ENCODE measurements around the gene CTNNBL1.

The CTNNBL1 gene

DNA sequence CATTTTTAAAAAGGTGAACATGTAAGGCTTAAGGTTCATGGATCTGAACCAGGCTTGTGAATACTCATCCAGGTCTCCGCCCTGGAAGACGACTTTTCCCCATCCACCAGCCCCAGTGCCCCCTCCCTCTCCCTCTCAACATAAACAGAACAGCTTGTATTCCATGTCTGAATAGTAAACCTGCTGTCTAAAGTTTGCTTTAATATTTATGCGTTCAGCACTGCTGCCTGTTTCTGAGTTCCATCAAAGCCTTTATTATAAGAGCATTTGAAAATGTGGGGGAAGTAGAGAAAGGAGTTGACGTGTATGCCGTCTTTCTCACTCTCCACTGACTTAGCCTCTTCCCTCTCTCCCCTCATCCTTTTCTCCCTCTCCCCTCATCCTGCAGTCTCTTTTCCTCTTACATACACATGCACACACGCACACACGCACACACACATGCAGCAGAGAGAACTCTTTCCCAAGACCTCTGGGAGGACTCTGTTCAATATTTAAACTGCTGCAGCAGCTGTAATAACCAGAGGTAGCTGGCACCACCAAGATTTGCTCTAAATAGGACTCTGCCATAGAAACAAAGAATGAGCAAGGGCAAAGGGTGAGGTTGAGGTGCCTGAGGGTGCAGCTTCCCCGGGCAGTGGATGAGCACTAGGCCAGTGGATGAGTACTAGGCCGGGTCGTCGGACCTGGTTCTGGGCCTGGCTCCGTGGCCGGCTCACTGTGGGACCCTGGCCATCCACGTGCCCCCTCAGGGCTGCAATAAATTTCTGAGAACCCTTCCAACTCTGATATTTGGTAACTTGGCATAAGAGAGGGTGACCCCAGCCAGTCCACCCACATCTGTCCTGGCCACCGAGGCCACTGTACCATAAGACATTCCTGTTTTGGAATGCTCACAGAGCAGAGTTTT lies 173.7 kb downstream of the CTNNBL1 start:
- H3K4me3 ChIP-seq (ENCODE audit: low read depth, low read length) = no peak overlapping the region
- TF ChIP-seq, protein P1, sequence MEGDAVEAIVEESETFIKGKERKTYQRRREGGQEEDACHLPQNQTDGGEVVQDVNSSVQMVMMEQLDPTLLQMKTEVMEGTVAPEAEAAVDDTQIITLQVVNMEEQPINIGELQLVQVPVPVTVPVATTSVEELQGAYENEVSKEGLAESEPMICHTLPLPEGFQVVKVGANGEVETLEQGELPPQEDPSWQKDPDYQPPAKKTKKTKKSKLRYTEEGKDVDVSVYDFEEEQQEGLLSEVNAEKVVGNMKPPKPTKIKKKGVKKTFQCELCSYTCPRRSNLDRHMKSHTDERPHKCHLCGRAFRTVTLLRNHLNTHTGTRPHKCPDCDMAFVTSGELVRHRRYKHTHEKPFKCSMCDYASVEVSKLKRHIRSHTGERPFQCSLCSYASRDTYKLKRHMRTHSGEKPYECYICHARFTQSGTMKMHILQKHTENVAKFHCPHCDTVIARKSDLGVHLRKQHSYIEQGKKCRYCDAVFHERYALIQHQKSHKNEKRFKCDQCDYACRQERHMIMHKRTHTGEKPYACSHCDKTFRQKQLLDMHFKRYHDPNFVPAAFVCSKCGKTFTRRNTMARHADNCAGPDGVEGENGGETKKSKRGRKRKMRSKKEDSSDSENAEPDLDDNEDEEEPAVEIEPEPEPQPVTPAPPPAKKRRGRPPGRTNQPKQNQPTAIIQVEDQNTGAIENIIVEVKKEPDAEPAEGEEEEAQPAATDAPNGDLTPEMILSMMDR (IDR thresholded peaks at IDR 0.05; ENCODE audit: low read depth, low read length) = no peak

- TF ChIP-seq, protein P1 (IDR thresholded peaks at IDR 0.05; ENCODE audit: low read depth, low read length) = no peak
- H3K4me3 ChIP-seq (ENCODE audit: low read depth, low read length) = no peak overlapping the region
Measured at GRCh38 chr20:37868851-37869333, 175.1 kb downstream of the CTNNBL1 start.

DNA sequence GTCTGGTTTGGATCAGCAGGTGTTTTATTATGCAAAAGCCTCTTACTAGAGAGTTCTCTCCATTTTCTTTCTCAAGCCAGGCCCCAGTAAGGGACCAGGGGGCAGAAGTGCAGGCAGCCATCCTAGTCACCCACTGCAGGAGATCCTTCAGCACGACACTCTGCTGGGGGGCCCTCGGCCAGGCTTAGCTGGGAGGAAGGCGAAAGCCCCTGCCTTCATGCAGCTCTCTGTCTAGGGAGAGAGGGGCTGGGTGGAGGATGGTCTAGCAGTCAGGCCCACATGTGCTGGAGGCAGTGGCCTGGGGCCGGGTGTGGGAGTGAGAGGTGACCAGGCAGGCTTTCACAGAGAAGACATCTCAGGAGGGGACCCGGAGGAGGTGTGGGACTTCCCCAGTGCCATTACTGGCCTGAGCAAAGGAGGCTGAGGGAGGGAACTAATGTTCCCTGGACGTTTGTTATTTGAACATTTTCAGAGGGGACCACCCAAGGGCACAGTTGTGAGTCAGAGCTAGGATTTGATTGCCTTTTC lies 175.6 kb downstream of the CTNNBL1 start:
- no peak overlapping the region for H3K4me3 ChIP-seq (ENCODE audit: low read depth, low read length)
- TF ChIP-seq, protein P1 (IDR thresholded peaks at IDR 0.05; ENCODE audit: low read depth, low read length) = no peak

GRCh38 chr20:37870294-37870693 lies 176.5 kb downstream of the CTNNBL1 start:
- H3K4me3 ChIP-seq (ENCODE audit: low read depth, low read length) = no peak overlapping the region
- TF ChIP-seq, protein P1 (IDR thresholded peaks at IDR 0.05; ENCODE audit: low read depth, low read length) = no peak

DNA sequence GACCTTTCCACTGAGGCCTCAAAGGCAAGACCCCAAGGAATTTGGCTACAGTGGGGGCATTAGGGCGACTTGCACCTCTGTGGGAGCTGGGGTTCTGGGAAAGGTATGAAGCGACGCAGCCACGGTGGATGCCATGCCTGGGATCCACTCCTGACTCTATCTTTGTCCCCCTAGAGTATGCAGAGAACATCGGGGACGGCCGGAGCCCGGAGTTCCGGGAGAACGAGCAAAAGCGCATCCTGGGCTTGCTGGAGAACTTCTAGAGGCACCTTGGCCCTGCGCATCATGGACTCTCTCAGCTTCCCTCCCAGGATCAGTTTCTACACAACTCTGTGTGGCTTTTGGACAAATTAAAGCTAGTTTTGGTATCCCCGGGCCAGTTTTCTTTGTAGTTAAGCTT lies 177.9 kb downstream of the CTNNBL1 start:
- no peak overlapping the region for H3K4me3 ChIP-seq (ENCODE audit: low read depth, low read length)
- TF ChIP-seq, protein P1 (IDR thresholded peaks at IDR 0.05; ENCODE audit: low read depth, low read length) = no peak

DNA sequence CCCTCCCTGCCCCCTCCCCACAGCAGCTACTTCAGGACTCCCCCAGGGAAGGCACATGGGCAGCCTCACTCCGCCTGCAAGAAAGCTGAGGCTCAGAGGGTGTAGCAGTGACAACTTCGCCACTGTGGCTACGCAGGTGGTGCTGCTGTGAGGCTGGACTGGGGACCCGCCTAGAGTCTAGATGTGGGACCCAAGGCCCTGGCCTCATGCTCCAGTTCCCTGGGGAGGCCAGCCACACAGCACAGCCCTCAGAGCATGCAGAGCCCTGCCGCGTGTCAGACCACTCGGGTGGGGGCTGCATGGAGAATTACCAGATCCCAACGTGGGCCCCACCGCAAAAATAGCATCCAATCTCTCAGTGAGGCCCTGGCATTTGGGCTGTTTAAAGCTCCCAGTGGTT lies 178.3 kb downstream of the CTNNBL1 start:
- TF ChIP-seq, protein P1 (IDR thresholded peaks at IDR 0.05; ENCODE audit: low read depth, low read length) = no peak
- H3K4me3 ChIP-seq (ENCODE audit: low read depth, low read length) = no peak overlapping the region

DNA sequence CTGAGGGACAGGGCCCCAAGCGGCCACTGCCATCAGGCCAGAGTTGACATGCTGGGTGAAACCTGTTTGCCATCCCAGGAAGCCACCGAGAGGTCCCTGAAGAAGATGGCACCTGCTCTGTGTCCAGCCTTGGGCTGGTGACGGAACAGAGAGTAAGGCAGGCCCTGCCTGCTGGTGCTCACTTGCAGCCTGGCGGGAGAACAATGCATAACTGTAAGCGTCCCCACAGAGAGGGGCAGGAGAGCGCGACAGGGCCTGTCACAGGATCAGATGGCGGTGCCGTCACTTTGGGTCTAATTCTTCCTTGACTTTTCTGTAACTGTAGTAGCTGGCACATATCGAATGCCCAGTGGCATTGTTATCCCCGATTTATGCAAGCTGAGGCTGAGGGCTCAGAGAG lies 180.1 kb downstream of the CTNNBL1 start:
- H3K4me3 ChIP-seq (ENCODE audit: low read depth, low read length) = no peak overlapping the region
- TF ChIP-seq, protein P1 (IDR thresholded peaks at IDR 0.05; ENCODE audit: low read depth, low read length) = no peak

All from WI38 (cell line).